COLO668 (cell line): ENCODE results near the gene KLRC3.
"Not testable (repeated sequence)": the region's sequence is repeated elsewhere in the genome, so short reads cannot be mapped to it uniquely, and the experiment has no call there.

Source experiments
- DNase-seq: peaks from one replicate; lab custom pipeline; 2025; ENCODE audit not compliant: unreplicated experiment; lab: John Stamatoyannopoulos, UW

KLRC3 gene

GRCh38 chr12:10404798-10405197 lies 15.6 kb downstream of the KLRC3 start:
- DNase-seq = no peak

- DNase-seq = no peak
Observed at GRCh38 chr12:10400829-10401228, 19.6 kb downstream of the KLRC3 start.

- DNase-seq = no peak
Observed at GRCh38 chr12:10398168-10398567, 22.2 kb downstream of the KLRC3 start.

GRCh38 chr12:10397296-10397695 lies 23.1 kb downstream of the KLRC3 start:
- peak; percentile 2 for DNase-seq

GRCh38 chr12:10396176-10396575 lies 24.2 kb downstream of the KLRC3 start:
- DNase-seq = peak; percentile 29

- DNase-seq = peak; percentile 67
Observed at GRCh38 chr12:10395390-10395998, 24.9 kb downstream of the KLRC3 start.

- not testable (repeated sequence) for DNase-seq
Observed at GRCh38 chr12:10394531-10395152, 25.8 kb downstream of the KLRC3 start.

GRCh38 chr12:10393291-10393690 lies 27.1 kb downstream of the KLRC3 start:
- DNase-seq = no peak

- DNase-seq = no peak
Observed at GRCh38 chr12:10392394-10392930, 27.9 kb downstream of the KLRC3 start.

- not testable (repeated sequence) for DNase-seq
Observed at GRCh38 chr12:10390991-10391390, 29.4 kb downstream of the KLRC3 start.

- no peak for DNase-seq
Observed at GRCh38 chr12:10389904-10390303, 30.5 kb downstream of the KLRC3 start, which contains the start of gene KLRK1. KLRK1 (minus strand) TSS chr12:10390041; CDS start chr12:10388810, 1,231 bp downstream.

- DNase-seq = no peak
Observed at GRCh38 chr12:10388624-10389413, 31.6 kb downstream of the KLRC3 start.

- not testable (repeated sequence) for DNase-seq
Observed at GRCh38 chr12:10387498-10387897, 32.9 kb downstream of the KLRC3 start.

- DNase-seq = no peak
Observed at GRCh38 chr12:10386857-10387256, 33.5 kb downstream of the KLRC3 start.

GRCh38 chr12:10385166-10385613 lies 35.2 kb downstream of the KLRC3 start:
- no peak for DNase-seq

- DNase-seq = no peak
Observed at GRCh38 chr12:10384191-10384590, 36.2 kb downstream of the KLRC3 start.

- no peak for DNase-seq
Observed at GRCh38 chr12:10381928-10382628, 38.3 kb downstream of the KLRC3 start.

- not testable (repeated sequence) for DNase-seq
Observed at GRCh38 chr12:10378737-10379136, 41.7 kb downstream of the KLRC3 start.

- no peak for DNase-seq
Observed at GRCh38 chr12:10374624-10375018, 45.8 kb downstream of the KLRC3 start.

GRCh38 chr12:10372559-10372958 lies 47.8 kb downstream of the KLRC3 start:
- no peak for DNase-seq
